DLD1 (cell line): Measurements from ENCODE around the gene B4GALNT4.

Experiments
- in situ Hi-C: cut with HindIII; loops from 2 replicates; pipeline ENCODE4 v1.10.0; 2017; ENCODE audit warnings: low sequenced_read_pairs

The B4GALNT4 gene

GRCh38 chr11:372809-373715, 3.8 kb downstream of the B4GALNT4 start:
- in situ Hi-C loops = no loop called here

GRCh38 chr11:373716-374551, 4.6 kb downstream of the B4GALNT4 start:
- in situ Hi-C loops = no loop called here

GRCh38 chr11:375065-376025, 6.0 kb downstream of the B4GALNT4 start:
- in situ Hi-C loops = no loop called here

- in situ Hi-C loops = no loop called here
These were observed 7.4 kb downstream of the B4GALNT4 start for GRCh38 chr11:376531-377173.

- in situ Hi-C loops = no loop called here
These were observed 8.0 kb downstream of the B4GALNT4 start for GRCh38 chr11:377174-377865.

GRCh38 chr11:377883-378500, 8.7 kb downstream of the B4GALNT4 start:
- in situ Hi-C loops = no loop called here

- in situ Hi-C loops = loop anchor here (10.0 kb wide), 1 partner anchor 75 kb away; the partner anchor contains the start of gene PTDSS2
These were observed 10.2 kb downstream of the B4GALNT4 start for GRCh38 chr11:379205-380094.

GRCh38 chr11:380095-380480, 10.8 kb downstream of the B4GALNT4 start:
- in situ Hi-C loops = loop anchor here (10.0 kb wide), 1 partner anchor 75 kb away; the partner anchor contains the start of gene PTDSS2

GRCh38 chr11:380491-380890, 11.2 kb downstream of the B4GALNT4 start:
- in situ Hi-C loops = loop anchor here (10.0 kb wide), 1 partner anchor 74 kb away; the partner anchor contains the start of gene PTDSS2

GRCh38 chr11:380996-381395, 11.7 kb downstream of the B4GALNT4 start:
- in situ Hi-C loops = loop anchor here (10.0 kb wide), 1 partner anchor 74 kb away; the partner anchor contains the start of gene PTDSS2

- in situ Hi-C loops = loop anchor here (10.0 kb wide), 1 partner anchor 73 kb away; the partner anchor contains the start of gene PTDSS2
These were observed 12.3 kb downstream of the B4GALNT4 start for GRCh38 chr11:381501-382072.

GRCh38 chr11:382081-382629, 12.9 kb downstream of the B4GALNT4 start:
- in situ Hi-C loops = loop anchor here (10.0 kb wide), 1 partner anchor 73 kb away; the partner anchor contains the start of gene PTDSS2

- in situ Hi-C loops = loop anchor here (10.0 kb wide), 1 partner anchor 71 kb away; the partner anchor contains the start of gene PTDSS2
These were observed 14.1 kb downstream of the B4GALNT4 start for GRCh38 chr11:383431-383830.

GRCh38 chr11:384511-384910, 15.2 kb downstream of the B4GALNT4 start:
- in situ Hi-C loops = loop anchor here (10.0 kb wide), 1 partner anchor 70 kb away; the partner anchor contains the start of gene PTDSS2

GRCh38 chr11:385594-386351, 16.5 kb downstream of the B4GALNT4 start:
- in situ Hi-C loops = loop anchor here (10.0 kb wide), 1 partner anchor 69 kb away; the partner anchor contains the start of gene PTDSS2

GRCh38 chr11:386483-386882, 17.2 kb downstream of the B4GALNT4 start:
- in situ Hi-C loops = loop anchor here (10.0 kb wide), 1 partner anchor 68 kb away; the partner anchor contains the start of gene PTDSS2
